Ramos (cell line): Measurements from ENCODE around the gene CKAP4.
"Not testable (repeated sequence)": the region's sequence is repeated elsewhere in the genome, so short reads cannot be mapped to it uniquely, and the experiment has no call there.

Experiments
- in situ Hi-C: fragments of 300-500 bp; cut with MboI; formaldehyde crosslinking; loops from one replicate; pipeline ENCODE4 v1.14.3; 2022; ENCODE audit warnings: low sequenced_read_pairs; ENCODE audit not compliant: unreplicated experiment

CKAP4 gene

DNA sequence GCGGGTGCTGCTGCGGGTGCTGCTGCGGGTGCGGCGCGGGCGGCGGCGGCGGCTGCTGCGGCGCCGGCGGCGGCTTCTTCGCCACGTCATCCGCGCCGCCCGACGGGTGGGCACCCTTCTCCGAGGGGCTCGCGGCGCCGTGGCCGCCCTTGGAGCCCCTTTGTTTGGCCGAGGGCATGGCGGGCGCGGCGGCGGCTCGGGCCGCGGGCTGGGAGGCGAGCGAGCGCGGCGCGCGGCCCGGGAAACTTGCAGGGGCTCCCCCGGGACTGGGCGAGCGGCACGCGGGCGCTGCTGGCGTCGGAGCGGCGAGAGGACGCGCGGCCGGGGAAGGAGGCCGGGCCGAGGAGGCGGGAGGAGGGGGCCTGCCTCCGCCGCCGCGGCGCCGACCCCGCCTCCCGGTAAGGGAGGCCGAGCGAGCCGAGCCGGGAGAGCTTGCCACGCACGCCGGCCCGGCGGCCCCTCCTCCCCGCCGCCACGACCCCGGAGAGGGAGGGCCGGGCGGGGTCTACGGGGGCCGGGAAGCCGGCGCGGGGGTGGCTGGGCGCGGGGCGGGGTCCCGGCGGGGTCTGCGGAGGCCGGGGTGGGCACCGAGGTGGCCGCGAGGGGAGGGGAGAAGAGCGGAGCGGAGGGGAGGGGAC is at the start of gene CKAP4:
Gene CKAP4 (minus strand): TSS at position 347 of the 638 bp plus-strand sequence. CDS start 169 bp downstream, at position 178.
- in situ Hi-C loops, result no loop called here

DNA sequence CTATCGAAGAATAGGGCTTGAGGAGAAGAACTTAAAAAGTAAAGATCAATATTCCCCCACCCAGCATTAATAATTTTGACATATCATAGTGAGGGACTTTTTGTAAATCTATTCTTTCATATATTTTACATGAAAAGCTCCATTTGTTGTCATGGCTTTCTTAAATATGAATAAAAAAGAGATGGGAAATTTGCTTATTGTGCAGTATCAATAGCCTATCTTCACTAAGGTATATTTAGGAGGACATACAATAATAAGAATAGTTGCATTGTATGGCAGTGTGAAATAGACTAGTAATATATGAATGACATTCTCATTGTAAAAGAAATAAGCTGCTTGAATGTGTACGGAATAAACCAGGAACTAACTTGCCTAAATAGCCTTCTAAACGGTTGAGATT is 49.3 kb upstream of the CKAP4 start:
- in situ Hi-C loops, result no loop called here

GRCh38 chr12:106296179-106296877 is 48.5 kb upstream of the CKAP4 start:
- in situ Hi-C loops, result no loop called here

GRCh38 chr12:106292339-106292738 is 44.5 kb upstream of the CKAP4 start:
- in situ Hi-C loops, result no loop called here

DNA sequence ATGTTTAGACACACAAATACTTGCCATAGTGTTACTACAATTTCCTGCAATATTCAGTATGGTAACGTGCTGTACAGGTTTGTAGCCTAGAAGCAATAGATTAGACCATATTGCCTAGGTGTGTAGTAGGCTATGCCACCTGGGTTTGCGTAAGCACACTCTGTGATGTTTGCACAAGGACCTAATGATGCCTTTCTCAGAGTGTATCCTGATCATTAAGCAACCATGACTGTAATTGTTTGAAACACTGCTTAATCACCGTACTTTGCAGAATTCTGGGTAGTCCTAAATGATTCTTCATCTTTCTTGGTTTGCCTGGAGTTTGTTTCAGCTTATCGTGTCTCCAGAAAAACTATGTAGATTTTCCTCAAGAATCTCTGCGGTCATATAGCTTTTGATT is 43.5 kb upstream of the CKAP4 start:
- in situ Hi-C loops, result no loop called here

- in situ Hi-C loops, result no loop called here
Measured at GRCh38 chr12:106290666-106291065, 42.8 kb upstream of the CKAP4 start.

GRCh38 chr12:106289196-106289681 is 41.4 kb upstream of the CKAP4 start:
- in situ Hi-C loops, result no loop called here

DNA sequence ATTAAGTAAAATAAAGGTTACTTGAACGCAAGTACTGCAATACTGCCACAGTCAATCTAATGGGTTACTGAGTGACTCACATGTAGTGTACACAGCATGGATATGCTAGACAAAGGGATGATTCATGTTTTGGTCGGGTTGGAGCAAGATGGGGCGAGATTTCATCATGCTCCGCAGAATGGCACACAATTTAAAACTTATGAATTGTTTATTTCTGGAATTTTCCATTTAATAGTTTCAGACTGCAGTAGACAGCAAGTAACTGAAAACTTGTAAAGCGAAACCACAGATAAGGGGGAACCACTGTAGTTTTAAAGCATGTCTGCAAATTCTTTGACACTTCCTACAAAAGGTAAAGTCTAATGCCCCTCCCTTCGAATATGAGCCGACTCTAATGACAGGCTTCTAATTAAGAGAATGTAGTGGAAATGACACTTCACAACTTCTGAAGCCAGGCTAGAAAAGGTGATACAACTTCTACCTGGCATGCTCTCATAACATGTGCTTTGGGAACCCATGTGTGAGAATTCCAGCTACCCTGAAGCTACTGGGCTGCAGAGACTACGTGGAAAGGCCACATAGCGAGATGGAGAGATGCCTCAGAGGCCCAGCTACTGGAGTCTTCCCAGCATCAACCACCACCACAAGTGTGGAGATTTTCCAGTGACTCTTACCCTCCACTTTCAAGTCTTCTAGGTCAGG is 40.8 kb upstream of the CKAP4 start:
- in situ Hi-C loops, result no loop called here

- in situ Hi-C loops, result no loop called here
Measured at GRCh38 chr12:106288101-106288493, 40.3 kb upstream of the CKAP4 start.

- in situ Hi-C loops, result no loop called here
Measured at GRCh38 chr12:106287364-106287763, 39.5 kb upstream of the CKAP4 start.

GRCh38 chr12:106286576-106287162 is 38.8 kb upstream of the CKAP4 start:
- in situ Hi-C loops, result not testable (repeated sequence)

GRCh38 chr12:106285982-106286381 is 38.2 kb upstream of the CKAP4 start:
- in situ Hi-C loops, result no loop called here

DNA sequence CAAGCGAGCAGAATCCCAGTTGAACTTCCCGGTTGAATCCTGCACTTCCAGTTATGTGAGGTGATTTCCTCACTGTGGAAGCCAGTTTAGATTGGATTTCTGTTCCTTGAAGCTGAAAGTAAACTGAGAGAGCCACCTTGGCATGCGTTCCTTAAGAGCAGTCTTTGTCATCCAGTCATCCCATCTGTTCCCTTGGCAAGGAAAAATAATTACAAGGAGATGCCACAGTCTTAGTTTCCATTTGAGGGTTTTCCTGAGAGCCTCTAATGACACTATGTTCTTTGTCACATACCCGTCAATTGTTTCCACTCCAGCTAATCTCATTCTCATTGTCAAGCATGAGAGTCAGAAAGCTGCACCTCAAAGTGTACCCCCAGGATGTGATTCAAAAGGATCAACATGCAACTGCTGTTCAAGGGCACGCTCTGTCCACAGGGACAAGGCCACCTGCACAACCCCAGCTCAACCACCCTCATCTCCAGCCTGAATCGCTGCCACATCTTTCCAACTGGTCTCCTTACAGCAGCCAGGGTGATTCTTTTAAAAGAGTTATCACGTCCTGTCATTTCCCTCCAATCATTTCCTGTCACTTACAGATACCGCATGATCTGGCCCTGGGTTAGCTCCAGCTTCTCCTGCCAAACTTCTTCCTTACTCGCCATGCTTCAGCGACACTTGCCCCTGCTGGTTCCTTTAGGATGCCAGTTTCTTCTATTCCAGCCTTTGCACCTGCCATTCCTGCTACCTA is 36.7 kb upstream of the CKAP4 start:
- in situ Hi-C loops, result loop anchor here (5.0 kb wide), 1 partner anchor 57 kb away; no protein-coding TSS in a partner anchor

- in situ Hi-C loops, result loop anchor here (5.0 kb wide), 1 partner anchor 55 kb away; no protein-coding TSS in a partner anchor
Measured at GRCh38 chr12:106282457-106283097, 34.8 kb upstream of the CKAP4 start.

- in situ Hi-C loops, result loop anchor here (5.0 kb wide), 1 partner anchor 55 kb away; no protein-coding TSS in a partner anchor
Measured at GRCh38 chr12:106281804-106282203, 34.0 kb upstream of the CKAP4 start.

DNA sequence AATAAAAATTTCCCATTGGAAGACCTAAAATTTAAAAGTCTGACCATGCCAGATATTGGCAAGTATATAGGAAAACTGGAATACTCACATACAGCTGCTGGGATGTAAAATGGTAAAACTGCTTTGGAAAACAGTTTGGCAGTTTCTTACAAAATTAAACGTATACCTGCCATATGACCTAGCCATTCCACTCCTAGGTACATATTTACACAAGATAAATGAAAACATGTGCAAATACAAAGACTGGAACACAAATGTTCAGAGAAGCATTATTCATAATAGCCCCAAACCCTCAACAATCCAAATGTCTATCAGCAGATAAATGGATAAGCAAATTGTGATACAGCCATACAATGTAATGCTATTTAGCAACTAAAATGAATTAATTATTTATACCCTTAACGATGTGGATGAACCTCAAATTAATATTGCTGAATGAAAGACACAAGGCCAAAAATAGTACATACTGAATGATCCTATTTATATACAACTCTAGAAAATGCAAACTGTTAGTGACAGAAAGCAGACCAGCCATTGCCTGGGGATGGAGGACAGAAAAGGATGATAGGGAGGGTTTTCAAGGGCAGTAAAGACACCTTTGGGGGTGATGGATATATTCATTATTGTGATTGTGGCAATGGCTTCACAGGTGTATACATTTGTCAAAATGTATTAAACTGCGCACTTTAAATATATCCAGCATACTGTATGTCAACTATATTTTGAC is 33.4 kb upstream of the CKAP4 start:
- in situ Hi-C loops, result loop anchor here (5.0 kb wide), 1 partner anchor 54 kb away; no protein-coding TSS in a partner anchor

DNA sequence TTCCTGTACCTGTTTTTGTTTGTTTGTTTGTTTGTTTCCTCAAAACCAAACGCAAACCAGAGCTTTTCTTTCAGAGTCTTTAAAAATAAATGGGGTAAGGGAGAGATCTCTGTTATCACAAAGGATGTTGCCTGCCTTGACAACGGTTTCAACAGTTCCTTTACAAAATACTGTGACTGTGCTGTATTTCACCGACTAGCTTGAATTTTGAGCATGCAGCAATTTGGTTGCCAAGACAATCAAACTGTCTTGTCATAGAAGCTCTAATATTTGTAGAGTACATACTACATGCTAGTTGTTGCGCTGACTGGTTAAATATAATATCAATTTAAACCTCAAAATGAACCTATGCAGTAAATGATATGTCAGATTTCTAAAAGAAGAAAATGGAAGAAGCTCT is 32.3 kb upstream of the CKAP4 start:
- in situ Hi-C loops, result loop anchor here (5.0 kb wide), 1 partner anchor 53 kb away; no protein-coding TSS in a partner anchor

DNA sequence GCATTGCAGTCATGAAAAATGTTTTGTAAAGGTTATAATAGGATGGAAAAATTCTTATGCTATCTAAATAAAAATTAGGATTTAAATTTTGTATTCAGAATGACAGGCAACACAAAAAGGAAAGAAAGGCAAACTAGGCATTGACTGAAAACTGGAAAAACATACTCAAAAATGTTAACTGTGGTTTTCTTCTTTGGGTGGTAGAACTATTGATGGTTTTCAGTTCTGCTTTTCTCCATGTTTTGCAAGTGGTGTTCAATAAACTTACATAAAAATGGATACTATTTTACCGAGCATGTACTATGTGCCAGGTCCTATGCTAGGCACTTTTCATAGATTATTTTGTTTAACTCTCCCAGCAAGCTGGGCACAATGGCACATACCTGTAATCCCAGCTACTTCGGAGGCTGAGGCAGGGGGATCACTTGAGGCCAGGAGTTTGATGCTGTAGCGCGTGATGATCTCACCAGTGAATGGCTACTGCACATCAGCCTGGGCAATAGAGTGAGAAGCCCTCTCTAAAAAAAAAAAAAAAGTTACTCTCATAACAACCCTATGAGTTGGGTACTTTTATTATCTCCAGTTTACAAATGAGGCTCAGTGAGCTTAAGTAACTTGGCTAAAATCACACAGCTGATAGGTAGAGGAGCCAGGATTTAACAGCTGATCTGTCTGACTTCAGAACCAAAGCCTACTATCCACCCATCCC is 28.4 kb upstream of the CKAP4 start:
- in situ Hi-C loops, result no loop called here
